K562 (cell line): Measurements from ENCODE around the gene PIKFYVE. TPM values are rescaled to one million over a fixed set of nuclear protein-coding genes. Genes with fewer than 3 reads are reported as not detected.

Experiments used
- BMI1 ChIP-seq: fragments of 150-350 bp; IDR thresholded peaks from 2 replicates; pipeline ENCODE4 v1.6.1; 2014; ENCODE audit warnings: low read length
- ESRRA ChIP-seq: fragments of 450-650 bp; IDR thresholded peaks from 2 replicates; pipeline ENCODE4 v1.6.1; 2014; ENCODE audit warnings: low read depth, mild to moderate bottlenecking, moderate library complexity, borderline replicate concordance
- ETS2 ChIP-seq: IDR thresholded peaks from 2 replicates; pipeline ENCODE4 v1.6.1; 2016; ENCODE audit warnings: borderline replicate concordance, missing genetic modification characterization, mild to moderate bottlenecking, moderate library complexity, missing compliant biosample characterization; ENCODE audit not compliant: poor library complexity, severe bottlenecking
- FOSL1 ChIP-seq: fragments of 200-800 bp; sonication (Bioruptor generic); conservative IDR thresholded peaks from 2 replicates; pipeline ENCODE4 v1.6.1; 2016; ENCODE audit warnings: missing genetic modification characterization, missing compliant biosample characterization
- GATAD2B ChIP-seq: fragments of 450-650 bp; IDR thresholded peaks from 2 replicates; pipeline ENCODE4 v1.6.1; 2017; ENCODE audit warnings: mild to moderate bottlenecking, borderline replicate concordance
- JUNB ChIP-seq: fragments of 450-650 bp; formaldehyde crosslinking; conservative IDR thresholded peaks from 2 replicates; pipeline ENCODE4 v1.4.0; 2020; ENCODE audit warnings: mild to moderate bottlenecking
- KAT2B ChIP-seq: IDR thresholded peaks from one replicate; pipeline ENCODE4 v1.6.1; 2012; ENCODE audit warnings: low read depth, mild to moderate bottlenecking, control low read depth, inconsistent platforms, low read length, moderate library complexity
- MTA3 ChIP-seq: fragments of 450-650 bp; formaldehyde crosslinking; IDR thresholded peaks from 2 replicates; pipeline ENCODE4 v1.6.1; 2017; ENCODE audit warnings: mild to moderate bottlenecking, borderline replicate concordance
- NFRKB ChIP-seq: fragments of 450-650 bp; IDR thresholded peaks from 2 replicates; pipeline ENCODE4 v1.6.1; 2016; ENCODE audit warnings: low read depth
- PCBP2 ChIP-seq: fragments of 200-400 bp; formaldehyde crosslinking; IDR thresholded peaks from 2 replicates; pipeline ENCODE4 v1.6.1; 2018; ENCODE audit warnings: low read length, low read depth, mild to moderate bottlenecking, moderate library complexity; ENCODE audit not compliant: poor library complexity, severe bottlenecking
- RNF2 ChIP-seq: sonication (generic); IDR thresholded peaks from 2 replicates; pipeline ENCODE4 v1.6.1; 2016
- SOX6 ChIP-seq: fragments of 450-650 bp; IDR thresholded peaks from 2 replicates; pipeline ENCODE4 v1.6.1; 2014; ENCODE audit warnings: mild to moderate bottlenecking
- STAT5B ChIP-seq: fragments of 250-450 bp; sonication (Bioruptor Pico); IDR thresholded peaks from 2 replicates; pipeline ENCODE4 v1.8.0; 2021; ENCODE audit warnings: mild to moderate bottlenecking, inconsistent platforms
- TAF1 ChIP-seq: IDR thresholded peaks from 2 replicates; pipeline ENCODE4 v1.6.1; 2011; ENCODE audit warnings: mild to moderate bottlenecking, low read length, moderate library complexity; ENCODE audit not compliant: insufficient read depth, control insufficient read depth, severe bottlenecking; ENCODE audit errors: extremely low read depth
- TBP ChIP-seq: optimal IDR thresholded peaks from 2 replicates; pipeline ENCODE3; 2011; ENCODE audit warnings: low read depth, low read length, improper control_type of control experiment
- ZFP1 ChIP-seq: fragments of 450-650 bp; formaldehyde crosslinking; IDR thresholded peaks from 2 replicates; pipeline ENCODE4 v1.4.0; 2020; ENCODE audit warnings: mild to moderate bottlenecking, mixed read lengths
- ZNF274 ChIP-seq: IDR thresholded peaks from 2 replicates; pipeline ENCODE4 v1.6.1; 2011; ENCODE audit warnings: low read depth, mild to moderate bottlenecking, low read length, moderate library complexity, borderline replicate concordance
- ZNF507 ChIP-seq: conservative IDR thresholded peaks from 2 replicates; pipeline ENCODE4 v1.6.1; 2017; ENCODE audit warnings: missing genetic modification characterization, missing compliant biosample characterization
- polyA plus RNA-seq, 8 experiments: library from polyadenylated mRNA; depleted of rRNA in 4 of 8; stranded (reverse) in 5 of 8; unstranded in 3 of 8; fragments of >200 nt; fragmentation: Nextera tagmentation in 2 of 8; fragmentation: Illumina TruSeq in 1 of 8; extraction: Ambion mirVana in 2 of 8; extraction: Trizol in 1 of 8; gene quantifications; 2 replicates each; pipeline versions ENCODE4 v1.2.1 to v1.2.3, GENCODE V29; 2011 to 2014; ENCODE audit warnings: inconsistent platforms in 1 of 8, missing spikeins in 1 of 8
- total RNA-seq, 7 experiments: library from RNA; depleted of rRNA in 6 of 7; stranded (reverse); fragments of >200 nt in 6 of 7; fragmentation: Illumina TruSeq in 2 of 7; extraction: Trizol in 2 of 7; gene quantifications; 2 replicates each; pipeline versions ENCODE4 v1.2.1 to v1.2.3, GENCODE V29; 2011 to 2021; ENCODE audit warnings: low replicate concordance in 1 of 7
- TF ChIP-seq, protein P1 (sequence below): IDR thresholded peaks from 3 replicates; pipeline ENCODE4 v1.6.1; 2011; ENCODE audit warnings: borderline replicate concordance, mild to moderate bottlenecking; ENCODE audit not compliant: insufficient read length, insufficient read depth
- TF ChIP-seq, protein P2 (sequence below): sonication (generic); formaldehyde crosslinking; IDR thresholded peaks from 2 replicates; pipeline ENCODE4 v1.8.0; 2022; ENCODE audit warnings: mild to moderate bottlenecking, missing genetic modification reagents
- TF ChIP-seq, protein P3 (sequence below): fragments of 250-450 bp; sonication (Bioruptor Pico); IDR thresholded peaks from 2 replicates; pipeline ENCODE4 v1.8.0; 2022; ENCODE audit warnings: moderate library complexity, mild to moderate bottlenecking, inconsistent platforms

The PIKFYVE gene
- total and polyA plus RNA-seq, 9 of the 15 experiments (the other 6 are each of a cell fraction or from before 2014, with no cell fraction given): 3.6 to 25.6 (median 16.7) TPM

DNA sequence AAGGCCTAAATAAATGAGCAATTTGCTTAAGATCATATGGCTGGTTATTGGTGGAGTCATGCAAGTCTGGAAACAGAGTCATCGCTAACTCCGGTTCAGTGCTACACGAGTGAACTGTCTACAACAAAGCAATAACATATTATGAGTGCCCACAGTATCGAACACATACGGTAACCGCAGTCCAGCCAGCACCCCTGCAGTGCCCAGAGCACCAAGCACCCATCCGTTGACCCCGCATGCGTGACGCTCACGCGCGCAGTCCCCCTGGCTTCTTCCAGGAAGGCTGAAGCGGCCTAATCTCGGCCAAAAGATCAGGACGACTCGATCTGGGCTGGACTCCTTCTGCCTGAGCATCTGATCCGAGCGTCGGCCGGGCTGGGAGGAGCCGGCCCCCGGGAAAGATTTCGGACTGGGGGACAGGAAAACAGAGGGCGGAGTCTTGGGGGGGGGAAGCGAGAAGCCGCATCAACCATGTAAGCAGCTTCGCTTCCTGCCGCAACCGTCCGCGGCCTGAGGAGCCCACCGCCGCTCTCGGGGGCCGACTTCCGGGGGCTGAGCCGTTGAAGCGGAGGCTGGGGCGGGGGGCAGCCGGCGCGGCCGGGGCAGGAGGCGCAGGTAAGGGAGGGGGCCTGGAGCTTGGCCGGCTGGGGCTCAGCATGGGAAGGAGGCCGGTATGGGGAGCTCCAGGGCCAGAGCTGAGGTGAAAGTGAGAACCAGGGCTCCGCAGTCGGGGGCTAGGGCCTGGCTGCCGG lies at the start of gene PIKFYVE (continued):
- peak; percentile 46 for TF ChIP-seq TAF1
- no peak for TF ChIP-seq ETS2 (tag)
- no peak for TF ChIP-seq STAT5B
- no peak for TF ChIP-seq ZNF507 (tag)
- no peak for TF ChIP-seq BMI1
- no peak for TF ChIP-seq KAT2B
- no peak for TF ChIP-seq PCBP2
- TF ChIP-seq GATAD2B: 0 out of 2 replicates have a peak, but pooled peaks have one; percentile 9
- no peak for TF ChIP-seq FOSL1 (tag)
- no peak for TF ChIP-seq NFRKB
- no peak for TF ChIP-seq ZNF274
- no peak for TF ChIP-seq JUNB (CRISPR knock-in tag)
- no peak; the same call in 1 of the 2 replicates for TF ChIP-seq MTA3
- no peak for TF ChIP-seq ZFP1 (CRISPR knock-in tag)
- peak; percentile 62; the same call in 1 of the 2 replicates for TF ChIP-seq ESRRA
- TF ChIP-seq TBP: peak; percentile 27
- peak; percentile 46; the same call in 1 of the 2 replicates for TF ChIP-seq SOX6
- peak; percentile 58 for TF ChIP-seq RNF2
- TF ChIP-seq, protein P1, sequence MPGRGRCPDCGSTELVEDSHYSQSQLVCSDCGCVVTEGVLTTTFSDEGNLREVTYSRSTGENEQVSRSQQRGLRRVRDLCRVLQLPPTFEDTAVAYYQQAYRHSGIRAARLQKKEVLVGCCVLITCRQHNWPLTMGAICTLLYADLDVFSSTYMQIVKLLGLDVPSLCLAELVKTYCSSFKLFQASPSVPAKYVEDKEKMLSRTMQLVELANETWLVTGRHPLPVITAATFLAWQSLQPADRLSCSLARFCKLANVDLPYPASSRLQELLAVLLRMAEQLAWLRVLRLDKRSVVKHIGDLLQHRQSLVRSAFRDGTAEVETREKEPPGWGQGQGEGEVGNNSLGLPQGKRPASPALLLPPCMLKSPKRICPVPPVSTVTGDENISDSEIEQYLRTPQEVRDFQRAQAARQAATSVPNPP: no peak
- TF ChIP-seq, protein P2, sequence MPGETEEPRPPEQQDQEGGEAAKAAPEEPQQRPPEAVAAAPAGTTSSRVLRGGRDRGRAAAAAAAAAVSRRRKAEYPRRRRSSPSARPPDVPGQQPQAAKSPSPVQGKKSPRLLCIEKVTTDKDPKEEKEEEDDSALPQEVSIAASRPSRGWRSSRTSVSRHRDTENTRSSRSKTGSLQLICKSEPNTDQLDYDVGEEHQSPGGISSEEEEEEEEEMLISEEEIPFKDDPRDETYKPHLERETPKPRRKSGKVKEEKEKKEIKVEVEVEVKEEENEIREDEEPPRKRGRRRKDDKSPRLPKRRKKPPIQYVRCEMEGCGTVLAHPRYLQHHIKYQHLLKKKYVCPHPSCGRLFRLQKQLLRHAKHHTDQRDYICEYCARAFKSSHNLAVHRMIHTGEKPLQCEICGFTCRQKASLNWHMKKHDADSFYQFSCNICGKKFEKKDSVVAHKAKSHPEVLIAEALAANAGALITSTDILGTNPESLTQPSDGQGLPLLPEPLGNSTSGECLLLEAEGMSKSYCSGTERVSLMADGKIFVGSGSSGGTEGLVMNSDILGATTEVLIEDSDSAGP: no peak
- TF ChIP-seq, protein P3, sequence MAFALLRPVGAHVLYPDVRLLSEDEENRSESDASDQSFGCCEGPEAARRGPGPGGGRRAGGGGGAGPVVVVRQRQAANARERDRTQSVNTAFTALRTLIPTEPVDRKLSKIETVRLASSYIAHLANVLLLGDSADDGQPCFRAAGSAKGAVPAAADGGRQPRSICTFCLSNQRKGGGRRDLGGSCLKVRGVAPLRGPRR (CRISPR knock-in tag): no peak
